ENCODE measurements around the gene OR5L1. TPM values are rescaled to one million over a fixed set of nuclear protein-coding genes. Genes with fewer than 3 reads are reported as not detected.

The OR5L1 gene
- not detected for total RNA-seq
- polyA plus RNA-seq, result not detected
- long read RNA-seq, donor 1, result 0 reads
- long read RNA-seq, donor 2, result 0 reads
- long read RNA-seq, donor 3, result 0 reads
- long read RNA-seq, donor 4, result 0 reads

DNA sequence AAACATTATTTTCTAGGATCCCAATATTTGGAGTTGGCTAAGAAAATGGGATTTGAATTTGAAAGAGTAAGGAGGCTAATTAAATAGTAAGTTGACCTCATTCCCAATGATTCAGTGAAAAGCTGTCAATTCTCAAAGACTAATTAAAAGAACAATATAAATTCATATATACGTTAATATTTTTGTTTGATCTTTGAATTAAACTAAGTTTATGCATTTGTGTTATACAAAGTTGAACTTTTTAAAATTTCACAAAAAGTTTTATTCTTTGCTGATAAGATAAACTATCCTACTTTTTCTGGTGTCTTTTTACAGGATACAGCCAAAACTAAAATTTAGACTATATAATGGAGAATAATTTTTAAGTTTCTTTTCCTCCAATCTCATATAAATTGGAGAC is at the start of gene OR5L1:
TSS of gene OR5L1 (plus strand) at position 301 of the 400 bp plus-strand sequence. CDS start 100 bp downstream, outside the sequence.
- Histone ChIP-seq H3K4me1 (ENCODE audit: control insufficient read depth, insufficient read depth, low read length) (no peaks in the 10 kb centered on the region), H3K27ac (ENCODE audit: low read length) (no peak within 1 kb of the TSS), H3K9me3 (ENCODE audit: control insufficient read depth, low read length) (no peaks in the 10 kb centered on the region), H3K4me3 (ENCODE audit: low read length) (no peak within 1 kb of the TSS), H3K27me3 (ENCODE audit: control insufficient read depth, insufficient read depth) (no peaks in the 10 kb centered on the region)
- intact Hi-C loops (cut with DNase I), result no loop called here
- ATAC-seq (no peak), DNase-seq (no peak)
- WGBS, result 92% methylated on average over 1 of the region's 1 CpG

DNA sequence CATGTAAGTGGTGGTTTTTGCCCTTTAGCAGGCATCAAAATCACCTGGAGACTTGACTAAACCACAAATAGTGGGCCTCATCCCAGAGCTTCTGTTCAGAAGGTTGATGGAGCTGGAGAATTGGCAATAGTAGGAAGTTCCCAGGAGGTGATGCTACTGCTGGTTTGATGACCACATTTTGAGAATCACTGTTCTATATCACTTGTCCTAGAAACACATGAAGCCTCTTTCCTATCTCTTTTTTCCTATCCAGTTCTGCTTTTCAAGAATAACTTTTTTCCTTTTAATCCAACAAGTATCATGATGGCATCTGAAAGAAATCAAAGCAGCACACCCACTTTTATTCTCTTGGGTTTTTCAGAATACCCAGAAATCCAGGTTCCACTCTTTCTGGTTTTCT is 38.0 kb upstream of the OR5L1 start, which contains the start of gene OR5D13:
TSS of gene OR5D13 (plus strand) at position 301 of the 400 bp plus-strand sequence. CDS start at position 301, 0 bp downstream.
- DNase-seq, result no peak
- Histone ChIP-seq H3K4me1 (ENCODE audit: control insufficient read depth, insufficient read depth, low read length) (no peaks in the 10 kb centered on the region), H3K9me3 (ENCODE audit: control insufficient read depth, low read length) (no peaks in the 10 kb centered on the region), H3K27ac (ENCODE audit: low read length) (no peak within 1 kb of the TSS), H3K27me3 (ENCODE audit: control insufficient read depth, insufficient read depth) (no peaks in the 10 kb centered on the region), H3K4me3 (ENCODE audit: low read length) (no peak within 1 kb of the TSS)
- no peak for ATAC-seq
- intact Hi-C loops (cut with DNase I), result no loop called here

DNA sequence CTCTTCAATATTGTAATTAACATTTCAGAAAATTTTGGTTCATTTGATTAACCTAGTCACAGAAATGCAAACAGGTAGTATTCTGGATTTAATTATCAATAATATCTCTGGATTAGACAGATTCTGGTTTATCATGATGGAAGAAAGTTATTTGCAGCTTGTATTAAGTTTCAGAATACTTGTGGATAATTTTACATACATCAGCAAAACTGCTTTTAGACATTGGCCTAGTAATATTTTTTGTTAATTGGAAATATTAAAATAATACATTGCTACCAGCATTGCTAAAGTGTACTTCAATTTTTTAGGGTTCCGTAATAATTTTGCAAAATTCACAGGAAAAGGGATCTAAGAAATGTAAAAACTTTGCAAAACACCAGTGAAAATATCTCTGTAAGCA is 19.6 kb upstream of the OR5L1 start:
- H3K4me1 ChIP-seq (ENCODE audit: control insufficient read depth, insufficient read depth, low read length), result no peaks in the 10 kb centered on the region
- intact Hi-C loops (cut with DNase I), result no loop called here
- H3K4me3 ChIP-seq (ENCODE audit: low read length), result no peak overlapping the region
- H3K27ac ChIP-seq (ENCODE audit: low read length), result no peak overlapping the region
- H3K27me3 ChIP-seq (ENCODE audit: control insufficient read depth, insufficient read depth), result no peaks in the 10 kb centered on the region
- 79% methylated on average over 1 of the region's 1 CpG for WGBS
- DNase-seq, result no peak
- H3K9me3 ChIP-seq (ENCODE audit: control insufficient read depth, low read length), result no peaks in the 10 kb centered on the region
- ATAC-seq, result no peak

DNA sequence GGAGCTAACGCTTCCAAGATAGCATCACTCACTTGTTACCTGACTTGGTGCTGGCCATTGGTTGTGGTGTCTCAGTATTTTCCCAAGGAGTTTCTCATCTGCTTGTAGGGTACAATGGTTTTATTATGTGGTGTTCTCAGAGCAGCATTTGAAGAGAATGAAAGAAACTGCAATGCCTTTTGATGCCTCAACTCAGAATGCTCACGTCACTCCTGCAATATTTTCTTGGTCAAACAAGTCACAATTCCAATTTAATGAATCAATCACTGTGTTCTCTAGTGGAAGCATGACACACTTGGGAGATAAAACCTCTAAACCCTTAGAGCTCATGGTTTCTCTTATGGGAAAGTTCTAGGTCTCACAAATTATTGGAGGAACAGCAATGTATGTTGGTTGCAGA is 17.8 kb upstream of the OR5L1 start:
- intact Hi-C loops (cut with DNase I), result no loop called here
- Histone ChIP-seq H3K9me3 (ENCODE audit: control insufficient read depth, low read length) (no peaks in the 10 kb centered on the region), H3K4me3 (ENCODE audit: low read length) (no peak overlapping the region), H3K27me3 (ENCODE audit: control insufficient read depth, insufficient read depth) (no peaks in the 10 kb centered on the region), H3K27ac (ENCODE audit: low read length) (no peak overlapping the region), H3K4me1 (ENCODE audit: control insufficient read depth, insufficient read depth, low read length) (no peaks in the 10 kb centered on the region)
- WGBS, result 36% methylated on average over 2 of the region's 2 CpGs
- DNase-seq (no peak), ATAC-seq (no peak)

DNA sequence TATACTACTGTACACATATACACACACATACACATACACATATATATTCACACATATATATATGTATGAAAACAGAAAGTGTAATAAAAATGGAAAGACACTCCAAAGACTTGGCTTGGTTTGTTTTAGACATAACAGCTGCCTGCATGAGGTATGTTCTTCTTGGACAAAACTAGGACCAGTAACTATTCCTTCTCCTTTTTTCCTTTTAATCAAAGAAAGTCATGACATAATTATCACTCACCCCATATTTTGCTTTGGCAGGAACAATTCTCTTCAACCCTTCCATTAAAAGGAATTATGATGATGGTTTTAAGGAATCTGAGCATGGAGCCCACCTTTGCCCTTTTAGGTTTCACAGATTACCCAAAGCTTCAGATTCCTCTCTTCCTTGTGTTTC is 15.9 kb upstream of the OR5L1 start, which contains the start of gene OR5D14:
TSS of gene OR5D14 (plus strand) at position 301 of the 400 bp plus-strand sequence. CDS start at position 301, 0 bp downstream.
- no peak within 1 kb of the TSS for H3K4me3 ChIP-seq (ENCODE audit: low read length)
- no peaks in the 10 kb centered on the region for H3K27me3 ChIP-seq (ENCODE audit: control insufficient read depth, insufficient read depth)
- no peaks in the 10 kb centered on the region for H3K9me3 ChIP-seq (ENCODE audit: control insufficient read depth, low read length)
- DNase-seq (no peak), ATAC-seq (no peak)
- intact Hi-C loops (cut with DNase I), result no loop called here
- no peak within 1 kb of the TSS for H3K27ac ChIP-seq (ENCODE audit: low read length)
- no peaks in the 10 kb centered on the region for H3K4me1 ChIP-seq (ENCODE audit: control insufficient read depth, insufficient read depth, low read length)

DNA sequence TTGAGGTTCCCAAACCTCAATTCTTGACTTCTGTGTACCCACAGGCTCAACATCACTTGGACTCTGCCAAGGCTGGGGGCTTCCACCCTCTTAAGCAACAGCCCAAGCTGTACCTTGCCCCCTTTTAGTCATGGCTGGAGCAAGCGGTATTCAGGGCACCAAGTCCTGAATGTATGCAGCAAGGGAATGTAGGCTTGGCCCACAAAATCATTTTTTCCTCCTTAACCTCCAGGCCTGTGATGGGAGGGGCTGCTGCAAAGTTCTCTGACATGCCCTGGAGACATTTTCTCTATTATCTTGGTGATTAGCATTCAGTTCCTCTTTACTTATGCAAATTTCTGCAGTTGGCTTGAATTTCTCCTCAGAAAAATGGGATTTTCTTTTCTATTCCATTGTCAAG is 4.9 kb upstream of the OR5L1 start:
- H3K4me1 ChIP-seq (ENCODE audit: control insufficient read depth, insufficient read depth, low read length), result no peaks in the 10 kb centered on the region
- no peaks in the 10 kb centered on the region for H3K9me3 ChIP-seq (ENCODE audit: control insufficient read depth, low read length)
- ATAC-seq (no peak), DNase-seq (no peak)
- WGBS, result 86% methylated on average over 1 of the region's 1 CpG
- H3K27ac ChIP-seq (ENCODE audit: low read length), result no peak overlapping the region
- intact Hi-C loops (cut with DNase I), result no loop called here
- no peak overlapping the region for H3K4me3 ChIP-seq (ENCODE audit: low read length)
- H3K27me3 ChIP-seq (ENCODE audit: control insufficient read depth, insufficient read depth), result no peaks in the 10 kb centered on the region

DNA sequence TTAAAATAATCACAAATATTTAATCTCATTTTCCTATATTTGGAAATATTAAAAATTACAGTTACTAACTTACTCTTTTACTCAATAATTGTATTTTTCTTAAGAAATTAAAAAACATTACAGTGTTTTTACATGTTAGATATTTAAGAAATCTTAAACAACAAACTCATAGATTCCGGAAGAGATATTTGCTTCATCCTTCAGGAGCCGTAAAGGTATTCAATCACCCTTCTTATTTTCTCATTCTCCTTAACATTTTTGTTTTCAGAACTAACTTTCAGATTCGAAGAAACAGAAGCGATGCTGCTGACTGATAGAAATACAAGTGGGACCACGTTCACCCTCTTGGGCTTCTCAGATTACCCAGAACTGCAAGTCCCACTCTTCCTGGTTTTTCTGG is 8.2 kb downstream of the OR5L1 start, which contains the start of gene OR5D18:
TSS of gene OR5D18 (plus strand) at position 301 of the 400 bp plus-strand sequence. CDS start at position 301, 0 bp downstream.
- no peak for ATAC-seq
- H3K4me3 ChIP-seq (ENCODE audit: low read length), result no peak within 1 kb of the TSS
- no peaks in the 10 kb centered on the region for H3K9me3 ChIP-seq (ENCODE audit: control insufficient read depth, low read length)
- DNase-seq, result no peak
- H3K27me3 ChIP-seq (ENCODE audit: control insufficient read depth, insufficient read depth), result no peaks in the 10 kb centered on the region
- no peaks in the 10 kb centered on the region for H3K4me1 ChIP-seq (ENCODE audit: control insufficient read depth, insufficient read depth, low read length)
- no peak within 1 kb of the TSS for H3K27ac ChIP-seq (ENCODE audit: low read length)
- 80% methylated on average over 5 of the region's 5 CpGs for WGBS
- intact Hi-C loops (cut with DNase I), result no loop called here

DNA sequence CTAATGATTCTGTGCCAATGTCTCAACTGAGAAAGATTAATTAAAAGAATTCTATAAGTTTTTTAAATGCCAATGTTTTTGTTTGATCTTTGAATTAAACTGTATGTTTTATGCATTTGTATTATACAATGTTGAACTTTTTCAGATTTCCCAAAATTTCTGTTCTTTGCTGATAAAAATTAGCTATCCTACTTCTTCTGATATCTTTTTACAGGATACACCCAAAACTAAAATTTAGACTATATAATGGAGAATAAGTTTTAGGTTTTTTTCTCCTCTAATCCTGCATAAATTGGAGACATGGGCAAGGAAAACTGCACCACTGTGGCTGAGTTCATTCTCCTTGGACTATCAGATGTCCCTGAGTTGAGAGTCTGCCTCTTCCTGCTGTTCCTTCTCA is 15.8 kb downstream of the OR5L1 start, which contains the start of gene OR5L2:
TSS of gene OR5L2 (plus strand) at position 301 of the 400 bp plus-strand sequence. CDS start at position 301, 0 bp downstream.
- H3K4me3 ChIP-seq (ENCODE audit: low read length), result no peak within 1 kb of the TSS
- no peak within 1 kb of the TSS for H3K27ac ChIP-seq (ENCODE audit: low read length)
- no peaks in the 10 kb centered on the region for H3K27me3 ChIP-seq (ENCODE audit: control insufficient read depth, insufficient read depth)
- no peaks in the 10 kb centered on the region for H3K4me1 ChIP-seq (ENCODE audit: control insufficient read depth, insufficient read depth, low read length)
- DNase-seq (no peak), ATAC-seq (no peak)
- H3K9me3 ChIP-seq (ENCODE audit: control insufficient read depth, low read length), result no peaks in the 10 kb centered on the region
- intact Hi-C loops (cut with DNase I), result no loop called here

DNA sequence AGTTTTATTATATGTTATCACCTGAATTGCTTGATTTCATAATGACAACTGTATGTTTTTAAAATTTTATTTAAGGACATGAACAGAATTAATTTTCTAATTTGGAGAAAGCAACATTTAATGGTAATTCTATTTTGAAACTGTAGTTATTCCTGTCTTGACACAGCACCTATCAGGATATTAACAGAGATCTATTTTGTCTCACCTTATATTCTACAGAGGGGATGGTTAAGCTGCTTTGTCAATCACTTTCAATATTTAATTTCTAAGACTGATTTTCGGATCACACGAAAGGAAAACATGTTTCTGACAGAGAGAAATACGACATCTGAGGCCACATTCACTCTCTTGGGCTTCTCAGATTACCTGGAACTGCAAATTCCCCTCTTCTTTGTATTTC is 27.3 kb downstream of the OR5L1 start, which contains the start of gene OR5D16:
TSS of gene OR5D16 (plus strand) at position 301 of the 400 bp plus-strand sequence. CDS start at position 301, 0 bp downstream.
- intact Hi-C loops (cut with DNase I), result no loop called here
- 29% methylated on average over 3 of the region's 3 CpGs for WGBS
- Histone ChIP-seq H3K27ac (ENCODE audit: low read length) (no peak within 1 kb of the TSS), H3K4me3 (ENCODE audit: low read length) (no peak within 1 kb of the TSS), H3K4me1 (ENCODE audit: control insufficient read depth, insufficient read depth, low read length) (no peaks in the 10 kb centered on the region), H3K9me3 (ENCODE audit: control insufficient read depth, low read length) (no peaks in the 10 kb centered on the region), H3K27me3 (ENCODE audit: control insufficient read depth, insufficient read depth) (no peaks in the 10 kb centered on the region)
- no peak for DNase-seq
- ATAC-seq, result no peak

DNA sequence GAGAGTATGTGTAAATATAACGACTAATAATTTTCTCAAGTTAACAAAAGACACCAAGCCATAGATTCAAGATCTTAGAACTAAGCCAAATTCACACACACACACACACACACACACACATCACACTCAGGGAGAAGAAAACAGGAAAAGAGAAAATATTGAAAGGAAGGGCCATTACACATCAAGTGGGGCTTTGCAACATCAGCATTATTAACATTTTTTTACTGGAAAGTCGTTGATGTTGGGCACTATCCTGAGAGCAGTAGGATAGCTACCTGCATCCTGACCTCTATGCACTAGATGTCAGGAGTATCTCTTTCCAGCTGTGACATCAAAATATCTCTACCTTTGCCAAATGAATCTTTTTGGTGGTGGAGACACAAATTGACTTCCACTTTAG is 36.3 kb downstream of the OR5L1 start:
- DNase-seq, result no peak
- no peak for ATAC-seq
- no peaks in the 10 kb centered on the region for H3K9me3 ChIP-seq (ENCODE audit: control insufficient read depth, low read length)
- no peak overlapping the region for H3K27ac ChIP-seq (ENCODE audit: low read length)
- no peak overlapping the region for H3K4me3 ChIP-seq (ENCODE audit: low read length)
- 35% methylated on average over 2 of the region's 2 CpGs for whole genome bisulfite sequencing
- no peaks in the 10 kb centered on the region for H3K27me3 ChIP-seq (ENCODE audit: control insufficient read depth, insufficient read depth)
- intact Hi-C loops (cut with DNase I), result no loop called here
- H3K4me1 ChIP-seq (ENCODE audit: control insufficient read depth, insufficient read depth, low read length), result no peaks in the 10 kb centered on the region

DNA sequence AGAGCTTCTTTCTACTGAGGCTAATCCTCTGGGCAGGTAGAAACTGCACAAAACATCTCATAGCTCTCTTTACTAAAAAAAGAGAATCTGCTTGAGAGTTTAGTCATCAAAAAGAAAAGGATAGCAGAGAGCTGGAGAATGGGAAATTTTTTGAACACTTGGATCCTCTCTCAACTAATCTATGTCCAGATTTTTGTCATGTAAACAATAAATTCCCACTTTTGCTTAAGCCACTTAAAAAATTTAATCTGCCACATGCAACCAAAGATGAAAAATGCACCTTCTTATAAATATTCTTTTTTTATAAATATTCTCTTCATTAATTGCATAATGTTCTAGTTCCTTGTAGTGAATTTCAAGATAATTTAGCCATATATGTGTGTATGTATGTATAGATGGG is 37.9 kb downstream of the OR5L1 start:
- H3K27me3 ChIP-seq (ENCODE audit: control insufficient read depth, insufficient read depth), result no peaks in the 10 kb centered on the region
- H3K4me1 ChIP-seq (ENCODE audit: control insufficient read depth, insufficient read depth, low read length), result no peaks in the 10 kb centered on the region
- H3K27ac ChIP-seq (ENCODE audit: low read length), result no peak overlapping the region
- intact Hi-C loops (cut with DNase I), result no loop called here
- H3K4me3 ChIP-seq (ENCODE audit: low read length), result no peak overlapping the region
- H3K9me3 ChIP-seq (ENCODE audit: control insufficient read depth, low read length), result no peaks in the 10 kb centered on the region
- DNase-seq (no peak), ATAC-seq (no peak)

DNA sequence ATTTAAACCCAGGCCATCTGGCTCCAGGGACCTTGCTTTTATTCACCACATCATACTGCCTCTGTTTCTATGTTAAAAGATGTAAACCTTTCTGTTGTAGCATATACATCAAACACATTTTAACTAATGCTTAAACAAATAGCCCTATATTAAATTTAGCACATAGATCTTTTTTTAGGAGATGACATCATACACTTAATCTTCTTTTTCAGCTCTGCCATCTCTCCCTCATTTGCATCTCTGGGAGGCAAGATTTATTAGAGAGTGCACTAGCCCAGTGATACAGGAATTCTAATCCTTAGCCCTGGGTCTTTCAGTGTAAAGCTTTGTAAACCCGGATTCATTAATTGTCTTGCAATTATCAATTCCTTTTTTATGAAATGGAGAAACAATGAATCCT is 41.0 kb downstream of the OR5L1 start:
- intact Hi-C loops (cut with DNase I), result no loop called here
- Histone ChIP-seq H3K4me3 (ENCODE audit: low read length) (no peak overlapping the region), H3K9me3 (ENCODE audit: control insufficient read depth, low read length) (no peaks in the 10 kb centered on the region), H3K27ac (ENCODE audit: low read length) (no peak overlapping the region), H3K4me1 (ENCODE audit: control insufficient read depth, insufficient read depth, low read length) (no peaks in the 10 kb centered on the region), H3K27me3 (ENCODE audit: control insufficient read depth, insufficient read depth) (no peaks in the 10 kb centered on the region)
- WGBS, result 74% methylated on average over 1 of the region's 1 CpG
- DNase-seq, result no peak
- no peak for ATAC-seq

All from right cardiac atrium (tissue), 5 donors.